Liver (tissue), 9 donors: ENCODE data around the gene KLF3. TPM values are rescaled to one million over a fixed set of nuclear protein-coding genes. Genes with fewer than 3 reads are reported as not detected.

Source experiments
- DNase-seq: peaks from one replicate; pipeline ENCODE4 v3.0.0-alpha.2; 2017; ENCODE audit warnings: low spot score
- H3K27ac ChIP-seq, 2 donors: one replicate each; pipeline ENCODE4 v1.7.0; 2013; ENCODE audit warnings: inconsistent platforms in 2 of 2, low read length in 2 of 2, control low read depth in 1 of 2, low read depth in 1 of 2, mild to moderate bottlenecking in 1 of 2
- H3K27me3 ChIP-seq, 4 donors: one replicate each; pipeline versions ENCODE4 v1.6.1 to v1.7.0; 2013; ENCODE audit warnings: low read length in 3 of 4, inconsistent platforms in 1 of 4, mild to moderate bottlenecking in 1 of 4, moderate library complexity in 1 of 4; ENCODE audit not compliant: control insufficient read depth in 4 of 4, insufficient read depth in 4 of 4
- H3K36me3 ChIP-seq, 4 donors: one replicate each; pipeline versions ENCODE4 v1.6.1 to v1.7.0; 2013; ENCODE audit warnings: low read length in 3 of 4, mild to moderate bottlenecking in 3 of 4, low read depth in 1 of 4, moderate library complexity in 1 of 4; ENCODE audit not compliant: control insufficient read depth in 4 of 4, insufficient read depth in 3 of 4
- H3K4me1 ChIP-seq, 4 donors: one replicate each; pipeline versions ENCODE4 v1.6.1 to v1.7.0; 2013; ENCODE audit warnings: low read length in 3 of 4, mild to moderate bottlenecking in 3 of 4, moderate library complexity in 1 of 4; ENCODE audit not compliant: control insufficient read depth in 4 of 4, insufficient read depth in 4 of 4
- H3K4me3 ChIP-seq, 3 donors: one replicate each; pipeline versions ENCODE4 v1.6.1 to v1.7.0; 2013; ENCODE audit warnings: low read length in 3 of 3, control low read depth in 1 of 3, low read depth in 1 of 3, mild to moderate bottlenecking in 1 of 3
- H3K9ac ChIP-seq, 2 donors: one replicate each; pipeline ENCODE4 v1.7.0; 2013; ENCODE audit warnings: low read length in 2 of 2, mild to moderate bottlenecking in 2 of 2, moderate library complexity in 2 of 2, control low read depth in 1 of 2, low read depth in 1 of 2
- H3K9me3 ChIP-seq, 4 donors: one replicate each; pipeline versions ENCODE4 v1.6.1 to v1.7.0; 2013; ENCODE audit warnings: low read length in 3 of 4; ENCODE audit not compliant: control insufficient read depth in 4 of 4
- EGR1 ChIP-seq, 2 donors: IDR thresholded peaks; 2 replicates each; pipeline ENCODE4 v1.6.1; 2016 to 2018; ENCODE audit warnings: antibody characterized with exemption in 2 of 2, low read depth in 2 of 2
- HNF4A ChIP-seq, 2 donors: conservative IDR thresholded peaks; 2 replicates each; pipeline ENCODE4 v1.6.1; 2016; ENCODE audit warnings: antibody characterized with exemption in 2 of 2, mild to moderate bottlenecking in 2 of 2
- MAX ChIP-seq: IDR thresholded peaks from 2 replicates; pipeline ENCODE4 v1.6.1; 2016; ENCODE audit warnings: antibody characterized with exemption
- RAD21 ChIP-seq, 2 donors: IDR thresholded peaks; 2 replicates each; pipeline ENCODE4 v1.6.1; 2016; ENCODE audit warnings: antibody characterized with exemption in 2 of 2, mild to moderate bottlenecking in 2 of 2
- REST ChIP-seq: IDR thresholded peaks from 2 replicates; pipeline ENCODE4 v1.6.1; 2016; ENCODE audit warnings: antibody characterized with exemption, mild to moderate bottlenecking
- RXRA ChIP-seq, 2 donors: IDR thresholded peaks; 2 replicates each; pipeline ENCODE4 v1.6.1; 2017 to 2018; ENCODE audit warnings: antibody characterized with exemption in 2 of 2, mild to moderate bottlenecking in 1 of 2
- TAF1 ChIP-seq: conservative IDR thresholded peaks from 2 replicates; pipeline ENCODE4 v1.6.1; 2016; ENCODE audit warnings: antibody characterized with exemption, mild to moderate bottlenecking
- WGBS: extraction: QIAGEN DNeasy Blood & Tissue Kit; methylation state at CpG from one replicate; pipeline ENCODE4 v1.1.7; 2013; 5-methylcytosine and 5-hydroxymethylcytosine counted together
- polyA plus RNA-seq, 2 donors: library from polyadenylated mRNA; stranded (reverse) in 1 of 2; unstranded in 1 of 2; fragments of 200-250 nt in 1 of 2; fragments of >200 nt in 1 of 2; fragmentation: Nextera tagmentation in 1 of 2; extraction: Ambion mirVana in 1 of 2; gene quantifications; one replicate each; pipeline versions ENCODE4 v1.2.1 to v1.2.3, GENCODE V29; 2013 to 2015
- total RNA-seq, 2 donors: library from RNA; depleted of rRNA; stranded (reverse); fragments of >200 nt; gene quantifications; one replicate each; pipeline ENCODE4 v1.2.3, GENCODE V29; 2014
- TF ChIP-seq, protein P1 (sequence below): IDR thresholded peaks from 2 replicates; pipeline ENCODE4 v1.6.1; 2016; ENCODE audit warnings: antibody characterized with exemption
- TF ChIP-seq, protein P2 (sequence below): IDR thresholded peaks from 2 replicates; pipeline ENCODE4 v1.6.1; 2016; ENCODE audit warnings: antibody characterized with exemption
- TF ChIP-seq, protein P3 (sequence below): fragments of 150-350 bp; IDR thresholded peaks from 2 replicates; pipeline ENCODE4 v1.5.1; 2017; ENCODE audit warnings: improper control_type of control experiment, low read depth, low read length; ENCODE audit not compliant: missing input control
- donor health status: healthy.
- donor health status: healthy.
- donor health status: healthy.
- donor health status: healthy.
- donor health status: healthy.

The KLF3 gene
- total and polyA plus RNA-seq, 4 donors, result 11.1 to 77.5 (median 21.0) TPM

- Histone ChIP-seq H3K9ac (no peak overlapping the region), H3K4me1 (peaks cover 3 to 23% (median 17%) of the 10 kb centered on the region in 4 donors), H3K9me3 (no peaks in the 10 kb centered on the region), H3K27ac (peak overlapping the region in 1 of 2 donors; percentile 4), H3K4me3 (no peak overlapping the region), H3K36me3 (peaks cover 15 to 45% (median 32%) of the 10 kb centered on the region in 4 donors), H3K27me3 (no peaks in the 10 kb centered on the region)
- TF ChIP-seq RXRA (IDR thresholded peaks at IDR 0.05), result no peak
- TF ChIP-seq HNF4A (conservative IDR thresholded peaks at IDR 0.05), result no peak
- TF ChIP-seq TAF1, result no peak
- no peak for TF ChIP-seq MAX
- no peak for DNase-seq
- 53% methylated on average over 8 of the region's 8 CpGs for WGBS
Observed at GRCh38 chr4:38684951-38685844, 21.2 kb downstream of the KLF3 start.

- H3K4me1 ChIP-seq, result peaks cover 3 to 20% (median 16%) of the 10 kb centered on the region in 4 donors
- TF ChIP-seq EGR1 (IDR thresholded peaks at IDR 0.05; ENCODE audit: low read depth in 2 of 2) (no peak), RAD21 (IDR thresholded peaks at IDR 0.05) (no peak), REST (no peak)
- TF ChIP-seq, protein P1, sequence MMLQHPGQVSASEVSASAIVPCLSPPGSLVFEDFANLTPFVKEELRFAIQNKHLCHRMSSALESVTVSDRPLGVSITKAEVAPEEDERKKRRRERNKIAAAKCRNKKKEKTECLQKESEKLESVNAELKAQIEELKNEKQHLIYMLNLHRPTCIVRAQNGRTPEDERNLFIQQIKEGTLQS, result no peak
- TF ChIP-seq, protein P2, sequence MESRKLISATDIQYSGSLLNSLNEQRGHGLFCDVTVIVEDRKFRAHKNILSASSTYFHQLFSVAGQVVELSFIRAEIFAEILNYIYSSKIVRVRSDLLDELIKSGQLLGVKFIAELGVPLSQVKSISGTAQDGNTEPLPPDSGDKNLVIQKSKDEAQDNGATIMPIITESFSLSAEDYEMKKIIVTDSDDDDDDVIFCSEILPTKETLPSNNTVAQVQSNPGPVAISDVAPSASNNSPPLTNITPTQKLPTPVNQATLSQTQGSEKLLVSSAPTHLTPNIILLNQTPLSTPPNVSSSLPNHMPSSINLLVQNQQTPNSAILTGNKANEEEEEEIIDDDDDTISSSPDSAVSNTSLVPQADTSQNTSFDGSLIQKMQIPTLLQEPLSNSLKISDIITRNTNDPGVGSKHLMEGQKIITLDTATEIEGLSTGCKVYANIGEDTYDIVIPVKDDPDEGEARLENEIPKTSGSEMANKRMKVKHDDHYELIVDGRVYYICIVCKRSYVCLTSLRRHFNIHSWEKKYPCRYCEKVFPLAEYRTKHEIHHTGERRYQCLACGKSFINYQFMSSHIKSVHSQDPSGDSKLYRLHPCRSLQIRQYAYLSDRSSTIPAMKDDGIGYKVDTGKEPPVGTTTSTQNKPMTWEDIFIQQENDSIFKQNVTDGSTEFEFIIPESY, result no peak
- TF ChIP-seq, protein P3, sequence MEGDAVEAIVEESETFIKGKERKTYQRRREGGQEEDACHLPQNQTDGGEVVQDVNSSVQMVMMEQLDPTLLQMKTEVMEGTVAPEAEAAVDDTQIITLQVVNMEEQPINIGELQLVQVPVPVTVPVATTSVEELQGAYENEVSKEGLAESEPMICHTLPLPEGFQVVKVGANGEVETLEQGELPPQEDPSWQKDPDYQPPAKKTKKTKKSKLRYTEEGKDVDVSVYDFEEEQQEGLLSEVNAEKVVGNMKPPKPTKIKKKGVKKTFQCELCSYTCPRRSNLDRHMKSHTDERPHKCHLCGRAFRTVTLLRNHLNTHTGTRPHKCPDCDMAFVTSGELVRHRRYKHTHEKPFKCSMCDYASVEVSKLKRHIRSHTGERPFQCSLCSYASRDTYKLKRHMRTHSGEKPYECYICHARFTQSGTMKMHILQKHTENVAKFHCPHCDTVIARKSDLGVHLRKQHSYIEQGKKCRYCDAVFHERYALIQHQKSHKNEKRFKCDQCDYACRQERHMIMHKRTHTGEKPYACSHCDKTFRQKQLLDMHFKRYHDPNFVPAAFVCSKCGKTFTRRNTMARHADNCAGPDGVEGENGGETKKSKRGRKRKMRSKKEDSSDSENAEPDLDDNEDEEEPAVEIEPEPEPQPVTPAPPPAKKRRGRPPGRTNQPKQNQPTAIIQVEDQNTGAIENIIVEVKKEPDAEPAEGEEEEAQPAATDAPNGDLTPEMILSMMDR, result no peak
- no peaks in the 10 kb centered on the region for H3K9me3 ChIP-seq
- peaks cover 11 to 47% (median 35%) of the 10 kb centered on the region in 4 donors for H3K36me3 ChIP-seq
- no peak overlapping the region for H3K9ac ChIP-seq
- no peak overlapping the region for H3K4me3 ChIP-seq
- no peak for DNase-seq
- 78% methylated on average over 3 of the region's 3 CpGs for WGBS
- H3K27ac ChIP-seq, result no peak overlapping the region
- no peaks in the 10 kb centered on the region for H3K27me3 ChIP-seq
Observed at GRCh38 chr4:38686682-38687081, 22.7 kb downstream of the KLF3 start.
